ENCODE results near the gene ARFGEF2.

DNA sequence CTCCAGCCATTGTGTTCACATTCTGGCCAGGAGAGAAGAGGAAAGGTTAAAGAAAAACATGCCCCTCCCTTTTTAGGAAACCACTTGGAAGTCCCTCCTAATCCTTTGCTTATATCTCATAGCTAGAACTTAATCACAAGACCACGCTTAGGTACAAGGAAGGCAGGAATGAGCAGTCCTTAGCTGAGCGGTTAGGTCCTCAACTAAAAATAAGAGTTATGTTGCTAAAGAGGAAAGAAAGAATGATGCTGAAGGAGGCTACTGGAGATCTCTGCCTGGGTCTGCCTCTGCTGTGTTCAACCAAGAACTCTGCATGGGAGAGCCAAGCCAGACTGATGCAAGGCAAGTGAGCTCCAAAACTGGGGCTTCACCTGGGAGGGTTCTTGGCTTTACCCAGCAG is 11.6 kb upstream of the ARFGEF2 start:
- TF ChIP-seq EP300 (IDR thresholded peaks at IDR 0.05), result no peak
- TF ChIP-seq, protein P1, sequence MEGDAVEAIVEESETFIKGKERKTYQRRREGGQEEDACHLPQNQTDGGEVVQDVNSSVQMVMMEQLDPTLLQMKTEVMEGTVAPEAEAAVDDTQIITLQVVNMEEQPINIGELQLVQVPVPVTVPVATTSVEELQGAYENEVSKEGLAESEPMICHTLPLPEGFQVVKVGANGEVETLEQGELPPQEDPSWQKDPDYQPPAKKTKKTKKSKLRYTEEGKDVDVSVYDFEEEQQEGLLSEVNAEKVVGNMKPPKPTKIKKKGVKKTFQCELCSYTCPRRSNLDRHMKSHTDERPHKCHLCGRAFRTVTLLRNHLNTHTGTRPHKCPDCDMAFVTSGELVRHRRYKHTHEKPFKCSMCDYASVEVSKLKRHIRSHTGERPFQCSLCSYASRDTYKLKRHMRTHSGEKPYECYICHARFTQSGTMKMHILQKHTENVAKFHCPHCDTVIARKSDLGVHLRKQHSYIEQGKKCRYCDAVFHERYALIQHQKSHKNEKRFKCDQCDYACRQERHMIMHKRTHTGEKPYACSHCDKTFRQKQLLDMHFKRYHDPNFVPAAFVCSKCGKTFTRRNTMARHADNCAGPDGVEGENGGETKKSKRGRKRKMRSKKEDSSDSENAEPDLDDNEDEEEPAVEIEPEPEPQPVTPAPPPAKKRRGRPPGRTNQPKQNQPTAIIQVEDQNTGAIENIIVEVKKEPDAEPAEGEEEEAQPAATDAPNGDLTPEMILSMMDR (IDR thresholded peaks at IDR 0.05), result no peak
